Activated T-helper 2 cell treated with anti-CD3 and anti-CD28 coated beads, Interferon-gamma antibody, Interleukin-2, Interleukin-4, amounts not matched to agents 10 μg/mL and 5 μg/mL and 100 μg/mL, durations not matched to agents 14 hours and 24 hours and 36 hours (primary cell): Measurements from ENCODE around the gene PYGM. TPM values are rescaled to one million over a fixed set of nuclear protein-coding genes. Genes with fewer than 3 reads are reported as not detected.
A peak's percentile ranks its signal among the peaks of the same experiment; 100 is the strongest.

Experiments used
- DNase-seq: peaks from one replicate; pipeline ENCODE4 v3.0.0; 2021; ENCODE audit warnings: low spot score
- H3K27ac Mint-ChIP-seq: one replicate; pipeline ENCODE4 v1.8.0; 2021; ENCODE audit warnings: mixed read lengths
- H3K27me3 Mint-ChIP-seq: one replicate; pipeline ENCODE4 v1.8.0; 2021; ENCODE audit warnings: low read depth, mixed read lengths
- H3K36me3 Mint-ChIP-seq: one replicate; pipeline ENCODE4 v1.8.0; 2021; ENCODE audit warnings: low read depth, mixed read lengths
- H3K4me1 Mint-ChIP-seq: one replicate; pipeline ENCODE4 v1.8.0; 2021; ENCODE audit warnings: low read depth, mixed read lengths
- H3K4me3 Mint-ChIP-seq: one replicate; pipeline ENCODE4 v1.8.0; 2021; ENCODE audit warnings: low read depth, mild to moderate bottlenecking, moderate library complexity, mixed read lengths
- H3K9me3 Mint-ChIP-seq: one replicate; pipeline ENCODE4 v1.8.0; 2021; ENCODE audit warnings: mixed read lengths
- intact Hi-C: fragments of 100-400 bp; cut with micrococcal nuclease; formaldehyde crosslinking; loops from one replicate; pipeline ENCODE4 v1.15.1; 2023
- total RNA-seq: library from RNA; stranded (reverse); gene quantifications from 2 replicates; pipeline ENCODE4 v1.2.3, GENCODE V29; 2022

Gene PYGM
- total RNA-seq, 1 donor from 2014 or later: 1.9 TPM

DNA sequence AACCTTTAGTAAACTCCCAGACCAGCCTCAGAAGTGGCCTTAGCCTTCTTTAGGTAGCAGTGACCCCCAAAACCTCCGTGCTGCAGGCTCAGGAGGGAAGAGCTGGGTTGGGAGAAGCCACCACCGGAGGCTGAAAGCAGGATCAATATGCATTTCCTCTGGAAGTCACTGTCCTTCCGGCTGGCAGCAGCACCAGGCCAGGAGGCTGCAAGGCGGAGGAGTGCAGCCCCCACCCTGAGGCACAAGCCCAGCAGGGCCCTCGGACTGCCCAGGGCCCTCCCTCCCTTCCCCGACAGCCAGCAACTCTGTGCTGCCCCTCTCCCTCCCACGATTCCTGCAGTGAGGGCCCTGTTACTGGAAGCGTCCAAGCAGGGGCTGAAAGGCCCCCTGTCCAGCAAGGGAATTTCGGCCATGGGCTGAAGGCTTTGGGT lies 33.5 kb downstream of the PYGM start:
- intact Hi-C loops: no loop called here
- Mint-ChIP-seq H3K4me3 (no peak overlapping the region), H3K27ac (no peak overlapping the region)

DNA sequence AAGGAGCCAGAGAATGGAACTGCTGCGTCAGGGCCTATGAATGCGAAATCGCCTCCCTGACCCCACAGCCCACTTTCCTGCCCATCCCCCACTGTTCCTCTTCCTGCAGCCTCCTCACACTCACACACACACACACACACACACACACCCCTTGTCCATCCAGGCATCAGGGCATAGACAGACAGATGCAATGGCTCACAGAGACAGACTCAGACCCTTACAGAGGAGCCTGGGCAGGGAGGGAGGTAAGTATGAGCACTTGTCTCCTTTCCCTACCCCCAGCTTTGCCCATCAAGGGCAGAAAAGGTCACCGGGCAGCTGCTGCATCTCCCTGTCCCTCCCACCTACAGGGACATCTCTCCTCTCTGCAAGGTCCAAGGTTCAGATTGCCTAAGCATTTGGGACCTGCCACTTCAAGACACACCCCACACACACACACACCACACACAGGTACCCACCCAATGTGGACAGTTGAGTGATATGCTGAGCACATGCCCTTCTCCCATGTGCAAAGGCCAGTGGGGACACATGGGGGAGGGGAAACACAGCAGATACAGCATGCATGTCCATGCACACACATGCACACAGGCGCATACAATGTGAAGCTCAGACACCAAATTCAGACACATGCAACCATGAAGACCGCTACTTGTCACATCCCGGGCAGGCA lies 34.8 kb downstream of the PYGM start:
- H3K4me3 Mint-ChIP-seq: no peak overlapping the region
- peaks cover 22% of the 10 kb centered on the region for H3K36me3 Mint-ChIP-seq
- intact Hi-C loops: no loop called here
- peaks cover 2% of the 10 kb centered on the region for H3K4me1 Mint-ChIP-seq
- H3K27me3 Mint-ChIP-seq: peaks cover 27% of the 10 kb centered on the region
- H3K9me3 Mint-ChIP-seq: no peaks in the 10 kb centered on the region
- no peak for DNase-seq
- H3K27ac Mint-ChIP-seq: no peak overlapping the region

More for the DNA sequence above, 33.5 kb downstream of the PYGM start:
- no peak for DNase-seq
- Mint-ChIP-seq H3K4me1 (peaks cover 2% of the 10 kb centered on the region), H3K27me3 (peaks cover 14% of the 10 kb centered on the region), H3K9me3 (no peaks in the 10 kb centered on the region), H3K36me3 (peaks cover 26% of the 10 kb centered on the region)

DNA sequence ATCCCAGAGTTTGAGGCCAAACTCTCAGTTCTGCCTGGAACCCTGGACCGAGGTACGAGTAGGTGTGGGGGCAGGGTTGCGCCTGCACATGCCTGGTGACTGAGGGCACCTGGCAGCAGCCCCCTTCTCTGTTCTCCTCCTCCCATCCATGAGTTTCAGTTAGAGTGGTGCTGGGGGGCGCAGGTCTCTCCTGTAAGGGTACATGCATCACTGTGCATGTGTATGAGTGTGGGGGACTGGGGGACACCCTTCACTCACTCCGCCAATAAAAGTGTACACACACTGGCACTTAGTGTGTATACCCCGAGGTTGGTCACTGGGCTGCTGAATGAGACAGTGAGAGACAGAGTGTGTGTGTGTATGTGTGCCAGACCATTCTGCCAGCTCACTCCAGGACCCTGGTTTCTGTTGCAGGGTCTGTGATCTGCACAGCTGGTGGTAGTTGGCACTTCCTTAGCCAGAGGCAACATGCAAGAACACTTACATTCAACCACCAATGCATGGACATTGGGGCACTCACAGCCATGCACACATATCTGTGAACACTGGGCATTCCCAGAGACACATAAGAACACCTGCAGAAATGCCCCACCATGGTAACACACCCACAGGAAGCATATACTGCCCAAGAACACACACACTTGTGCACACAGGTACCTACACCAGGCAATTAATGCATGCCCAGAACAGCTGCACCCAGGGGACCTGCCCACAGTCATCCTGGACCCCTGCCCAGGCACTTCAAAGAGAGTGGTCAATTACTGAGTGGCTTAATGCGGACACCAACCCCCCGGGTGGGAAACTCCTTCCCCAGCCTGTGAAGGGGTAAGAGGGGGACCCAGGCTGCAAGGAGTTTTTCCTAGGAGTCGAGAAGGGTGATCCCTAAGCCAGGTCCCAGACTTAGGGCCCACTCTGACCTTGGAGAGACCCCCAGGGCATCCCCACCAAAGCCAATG lies 35.6 kb downstream of the PYGM start:
- intact Hi-C loops: loop anchor here (1.0 kb wide), 1 partner anchor 36 kb away; no protein-coding TSS in a partner anchor
- no peak for DNase-seq
- Mint-ChIP-seq H3K27ac (peak overlapping the region; percentile 42), H3K36me3 (peaks cover 17% of the 10 kb centered on the region), H3K4me1 (peaks cover 2% of the 10 kb centered on the region), H3K9me3 (no peaks in the 10 kb centered on the region), H3K4me3 (peak overlapping the region; percentile 50), H3K27me3 (peaks cover 34% of the 10 kb centered on the region)

DNA sequence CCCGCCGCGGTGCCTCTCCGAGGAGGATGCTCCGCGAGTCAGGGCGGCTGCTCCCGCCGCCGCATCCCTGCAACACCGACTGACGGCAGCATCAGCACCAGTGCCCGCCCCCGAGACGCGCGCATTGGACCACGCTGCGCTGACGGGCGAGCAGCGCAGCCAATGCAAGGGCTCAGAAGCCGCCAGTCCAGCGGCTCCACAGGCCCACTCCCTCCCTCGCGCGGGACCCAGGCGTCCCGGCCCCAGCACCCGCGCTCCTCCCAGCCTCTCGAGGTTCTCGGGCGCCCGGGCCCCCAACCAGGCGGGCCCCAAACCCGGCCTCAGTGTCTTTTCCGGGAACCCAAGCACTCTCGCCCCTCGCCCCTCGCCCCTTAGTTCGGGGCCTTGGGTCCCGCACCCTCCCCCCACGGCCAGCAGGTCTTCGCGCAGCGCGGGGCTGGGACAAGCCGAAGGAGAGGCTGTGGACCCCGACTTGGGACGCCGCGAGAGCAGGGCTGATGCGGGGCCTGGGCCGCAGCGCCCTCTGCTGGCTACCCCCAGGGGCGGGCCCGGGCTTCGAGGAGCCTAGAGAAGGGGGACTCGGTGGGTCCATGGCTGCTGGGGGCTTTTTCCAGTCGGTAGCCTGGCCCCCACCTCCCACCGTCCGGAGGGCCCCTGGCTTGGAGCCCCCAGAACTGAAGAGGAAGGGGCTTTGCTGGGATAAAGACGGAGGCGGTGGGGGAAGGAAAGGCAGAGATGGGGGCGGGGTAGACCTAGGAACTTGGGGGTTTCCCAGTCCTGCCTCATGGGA lies 36.5 kb downstream of the PYGM start, which contains the start of gene NRXN2:
Gene NRXN2, minus strand, starts transcription at position 81 of the 790 bp plus-strand sequence. CDS start 9,498 bp downstream, outside the sequence.
- H3K4me3 Mint-ChIP-seq: peak within 1 kb of the TSS; percentile 50
- H3K27ac Mint-ChIP-seq: peak within 1 kb of the TSS; percentile 42
- peak; percentile 83 for DNase-seq
- intact Hi-C loops: loop anchor here (1.0 kb wide), 1 partner anchor 35 kb away; no protein-coding TSS in a partner anchor
- H3K4me1 Mint-ChIP-seq: peaks cover 2% of the 10 kb centered on the region
- H3K36me3 Mint-ChIP-seq: peaks cover 10% of the 10 kb centered on the region
- no peaks in the 10 kb centered on the region for H3K9me3 Mint-ChIP-seq
- H3K27me3 Mint-ChIP-seq: peaks cover 41% of the 10 kb centered on the region

DNA sequence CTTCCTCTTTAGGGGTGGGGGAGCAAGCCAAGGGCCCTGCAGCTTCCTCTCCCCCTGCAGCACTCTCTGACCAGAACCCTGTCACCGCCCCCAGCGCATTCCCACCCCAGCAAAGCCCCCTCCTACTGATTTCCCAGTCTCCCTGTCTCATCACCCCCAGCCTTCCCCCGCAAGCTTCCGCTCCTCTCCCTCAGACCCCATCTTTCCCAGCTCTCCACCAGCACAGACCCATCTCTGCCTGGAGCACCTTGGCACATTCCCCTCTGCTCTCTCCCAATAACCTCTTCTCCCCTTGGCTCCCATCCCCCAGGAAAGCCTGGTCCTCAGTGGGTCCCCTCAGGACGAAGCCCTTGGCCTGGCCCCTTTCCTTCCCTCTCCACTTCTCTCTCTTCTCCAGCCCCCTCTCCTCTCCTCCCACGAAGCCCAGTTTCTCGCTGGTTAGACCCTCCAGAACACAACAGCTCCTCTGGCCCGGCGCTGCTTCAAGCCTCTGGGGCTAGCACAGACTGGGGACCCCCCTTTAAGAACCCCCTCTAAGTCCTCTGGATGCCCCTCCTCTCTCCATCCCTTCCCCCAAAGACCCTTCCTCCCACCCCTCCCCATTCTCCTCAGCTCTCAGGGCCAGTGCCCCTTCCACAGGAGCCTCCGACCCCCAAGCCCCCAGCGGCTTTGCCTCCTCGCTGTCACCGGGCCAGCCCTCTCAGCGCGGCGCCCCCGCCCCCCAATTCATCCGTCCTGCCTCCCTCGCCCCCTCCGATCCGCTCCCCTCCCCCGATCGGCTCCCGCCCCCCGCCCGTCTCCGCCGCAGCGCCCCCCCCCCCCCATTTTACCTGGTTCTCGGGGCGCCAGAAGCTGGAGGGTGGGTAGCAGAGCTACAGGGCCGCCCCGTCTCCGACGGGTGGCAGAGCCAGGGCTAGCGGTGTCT lies 37.4 kb downstream of the PYGM start:
- peak overlapping the region; percentile 47 for H3K4me3 Mint-ChIP-seq
- no peaks in the 10 kb centered on the region for H3K9me3 Mint-ChIP-seq
- DNase-seq: no peak
- H3K27ac Mint-ChIP-seq: no peak overlapping the region
- peaks cover 2% of the 10 kb centered on the region for H3K4me1 Mint-ChIP-seq
- intact Hi-C loops: loop anchor here (1.0 kb wide), 1 partner anchor 34 kb away; no protein-coding TSS in a partner anchor
- H3K36me3 Mint-ChIP-seq: peaks cover 5% of the 10 kb centered on the region
- peaks cover 46% of the 10 kb centered on the region for H3K27me3 Mint-ChIP-seq

DNA sequence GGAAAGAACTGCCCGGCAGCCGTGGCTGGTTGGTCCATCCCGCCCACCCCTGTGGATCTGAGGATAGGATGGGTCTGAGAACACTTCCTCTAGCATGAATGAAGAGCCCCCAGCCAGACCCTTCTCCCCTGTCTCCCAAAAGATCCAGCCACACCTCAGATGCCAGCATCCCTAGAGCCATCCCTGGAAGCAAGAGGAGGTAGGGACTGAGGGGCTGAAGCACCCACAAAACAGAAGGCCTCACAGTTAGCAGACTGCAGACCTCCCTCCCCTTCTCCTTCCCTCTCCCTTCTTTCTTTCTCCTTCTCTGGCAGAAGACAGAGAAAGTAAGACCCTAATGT lies 38.4 kb downstream of the PYGM start:
- intact Hi-C loops: no loop called here
- Mint-ChIP-seq H3K36me3 (no peaks in the 10 kb centered on the region), H3K4me1 (peaks cover 2% of the 10 kb centered on the region), H3K27ac (no peak overlapping the region), H3K9me3 (no peaks in the 10 kb centered on the region), H3K4me3 (no peak overlapping the region), H3K27me3 (peaks cover 54% of the 10 kb centered on the region)
- no peak for DNase-seq

DNA sequence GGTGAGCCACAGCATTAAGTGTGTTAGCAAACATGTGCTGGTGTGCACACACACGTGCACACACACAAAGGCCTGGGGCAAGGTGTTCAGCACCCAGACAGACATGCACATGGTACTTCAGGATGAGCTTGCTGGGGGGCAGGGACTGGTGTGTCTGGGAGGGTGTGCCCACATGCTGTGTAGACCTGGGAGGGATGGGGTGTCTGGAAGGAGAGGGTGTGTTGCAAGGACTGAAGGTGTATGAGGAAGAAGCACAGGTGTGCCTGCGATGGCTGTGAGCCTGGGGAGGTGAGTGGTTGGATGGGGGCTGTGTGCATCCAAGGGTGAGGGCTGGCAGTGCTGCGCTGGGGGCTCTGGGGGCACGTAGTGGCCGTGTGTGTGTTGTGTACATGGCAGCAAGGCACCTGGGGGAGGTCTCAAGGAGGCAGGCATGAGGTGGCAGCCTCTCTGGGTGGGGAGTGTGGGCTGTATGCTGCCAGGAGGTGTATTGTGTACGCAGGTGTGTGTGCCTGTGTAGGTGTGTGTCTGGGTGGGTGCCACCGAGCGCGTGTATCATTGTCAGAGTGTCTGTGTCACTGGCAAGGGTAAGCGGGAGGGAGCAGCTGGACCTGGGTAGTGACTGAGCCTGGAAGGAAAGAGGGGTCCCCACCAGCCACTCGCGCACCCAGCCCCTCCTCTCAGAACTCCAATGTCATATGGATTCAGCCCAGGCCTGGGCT lies 39.0 kb downstream of the PYGM start:
- no peaks in the 10 kb centered on the region for H3K36me3 Mint-ChIP-seq
- H3K27me3 Mint-ChIP-seq: peaks cover 59% of the 10 kb centered on the region
- no peaks in the 10 kb centered on the region for H3K9me3 Mint-ChIP-seq
- peaks cover 2% of the 10 kb centered on the region for H3K4me1 Mint-ChIP-seq
- intact Hi-C loops: no loop called here
- no peak for DNase-seq
- H3K4me3 Mint-ChIP-seq: no peak overlapping the region
- H3K27ac Mint-ChIP-seq: no peak overlapping the region

DNA sequence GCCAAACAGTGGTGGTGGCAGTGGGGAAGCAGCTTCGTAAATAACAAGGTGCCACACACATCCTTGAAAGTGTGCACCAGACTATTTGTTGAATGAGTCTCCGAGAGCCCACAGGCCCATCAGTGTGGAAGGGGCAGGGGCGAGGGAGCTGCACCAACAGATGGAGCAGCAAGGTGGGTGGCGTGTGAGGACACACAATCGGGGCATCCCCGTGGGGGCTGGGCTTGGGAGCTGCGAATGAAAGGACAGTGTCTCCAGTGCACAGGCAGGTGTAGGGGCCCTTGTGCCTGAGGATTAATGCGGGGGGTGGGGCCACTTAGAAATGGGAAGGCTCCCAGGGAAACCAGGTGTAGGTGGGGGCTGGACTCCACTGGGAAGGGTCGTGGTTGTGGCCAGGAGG lies 39.6 kb downstream of the PYGM start:
- Mint-ChIP-seq H3K4me1 (peaks cover 2% of the 10 kb centered on the region), H3K27me3 (peaks cover 66% of the 10 kb centered on the region), H3K36me3 (no peaks in the 10 kb centered on the region), H3K27ac (no peak overlapping the region), H3K9me3 (no peaks in the 10 kb centered on the region), H3K4me3 (no peak overlapping the region)
- intact Hi-C loops: no loop called here
- no peak for DNase-seq

DNA sequence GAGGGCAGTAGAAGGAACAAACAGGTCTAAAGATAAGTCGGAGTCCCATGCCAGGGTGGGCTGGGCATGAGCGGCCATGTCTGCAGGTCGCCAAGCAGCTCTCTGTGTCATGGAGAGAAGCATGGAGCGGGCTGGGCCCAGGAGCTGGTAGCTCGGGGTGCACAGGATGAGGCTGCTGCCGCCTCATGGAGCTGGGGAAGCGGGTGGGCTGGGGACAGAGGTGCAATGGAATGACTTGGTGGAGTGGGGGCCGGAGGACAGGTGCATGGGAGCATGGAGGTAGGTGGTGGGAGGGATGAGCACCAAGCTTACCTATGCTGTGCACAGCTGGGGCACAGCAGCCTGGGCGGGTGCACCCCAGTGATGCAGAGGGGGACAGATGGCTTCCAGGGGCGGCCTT lies 40.4 kb downstream of the PYGM start:
- no peaks in the 10 kb centered on the region for H3K9me3 Mint-ChIP-seq
- H3K36me3 Mint-ChIP-seq: no peaks in the 10 kb centered on the region
- no peak overlapping the region for H3K27ac Mint-ChIP-seq
- H3K4me3 Mint-ChIP-seq: no peak overlapping the region
- intact Hi-C loops: no loop called here
- no peak for DNase-seq
- peaks cover 73% of the 10 kb centered on the region for H3K27me3 Mint-ChIP-seq
- H3K4me1 Mint-ChIP-seq: peaks cover 2% of the 10 kb centered on the region

DNA sequence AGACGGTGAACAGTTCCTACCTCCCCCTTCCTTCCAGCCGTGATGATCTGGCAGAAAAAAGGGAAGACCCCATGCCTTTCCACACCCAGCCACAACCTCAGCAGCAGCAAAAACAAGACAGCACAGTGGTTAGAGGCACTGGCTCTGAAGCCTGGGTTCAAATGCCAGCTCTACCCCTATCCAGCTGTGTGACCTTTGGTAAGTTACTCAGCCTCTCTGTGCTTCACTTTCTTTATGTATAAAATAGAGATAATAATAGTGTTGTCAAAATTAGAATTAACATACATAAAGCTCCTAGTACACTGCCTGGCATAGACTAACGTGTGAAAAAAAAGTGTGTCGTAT lies 41.0 kb downstream of the PYGM start:
- Mint-ChIP-seq H3K27me3 (peaks cover 80% of the 10 kb centered on the region), H3K9me3 (no peaks in the 10 kb centered on the region), H3K36me3 (no peaks in the 10 kb centered on the region), H3K4me1 (no peaks in the 10 kb centered on the region), H3K27ac (no peak overlapping the region), H3K4me3 (no peak overlapping the region)
- no peak for DNase-seq
- intact Hi-C loops: no loop called here

DNA sequence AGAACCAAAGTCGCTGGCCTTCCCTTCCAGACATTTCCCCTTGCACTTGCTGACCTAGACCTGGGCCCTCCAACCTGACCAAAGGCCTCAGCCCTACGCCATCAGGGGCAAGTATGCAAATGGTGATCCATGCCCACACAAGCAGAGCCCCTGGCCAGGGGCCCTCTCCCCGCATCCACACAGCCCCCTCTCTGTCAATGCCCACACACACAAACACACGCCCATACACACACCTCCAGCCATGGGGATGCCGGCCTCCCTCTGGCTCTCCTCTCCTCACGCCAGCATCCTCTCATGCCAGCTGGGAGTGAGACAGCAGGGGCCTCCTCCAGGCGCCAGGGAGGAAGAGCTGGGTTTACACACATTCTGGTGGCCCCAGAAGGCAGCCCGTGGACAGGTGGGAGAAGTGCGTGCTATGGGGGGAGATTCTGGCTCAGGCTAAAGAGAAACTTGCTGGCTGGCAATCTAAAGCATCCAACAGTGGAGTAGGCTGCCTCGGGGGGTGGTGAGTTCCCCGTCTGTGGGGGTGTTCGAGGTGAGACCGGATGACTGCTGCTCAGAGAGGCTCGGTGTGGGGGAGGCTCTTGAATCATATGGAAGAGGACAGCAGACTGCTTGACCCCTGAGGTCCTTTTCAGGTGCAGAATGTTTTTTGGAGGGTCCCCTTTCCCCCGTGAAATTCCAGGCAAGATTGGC lies 41.5 kb downstream of the PYGM start:
- H3K27me3 Mint-ChIP-seq: peaks cover 80% of the 10 kb centered on the region
- H3K4me3 Mint-ChIP-seq: no peak overlapping the region
- H3K4me1 Mint-ChIP-seq: no peaks in the 10 kb centered on the region
- no peaks in the 10 kb centered on the region for H3K36me3 Mint-ChIP-seq
- intact Hi-C loops: no loop called here
- H3K9me3 Mint-ChIP-seq: no peaks in the 10 kb centered on the region
- no peak for DNase-seq
- H3K27ac Mint-ChIP-seq: no peak overlapping the region
